GM19328 (cell line): ENCODE data around the gene ELOVL5.
"Not testable (repeated sequence)": the region's sequence is repeated elsewhere in the genome, so short reads cannot be mapped to it uniquely, and the experiment has no call there.

Experiments used
- ATAC-seq: cut with Tn5 transposase; IDR thresholded peaks from one replicate; pipeline ENCODE4 v1.9.1; 2021; ENCODE audit warnings: mild to moderate bottlenecking, moderate library complexity; ENCODE audit not compliant: unreplicated experiment

ELOVL5 gene

DNA sequence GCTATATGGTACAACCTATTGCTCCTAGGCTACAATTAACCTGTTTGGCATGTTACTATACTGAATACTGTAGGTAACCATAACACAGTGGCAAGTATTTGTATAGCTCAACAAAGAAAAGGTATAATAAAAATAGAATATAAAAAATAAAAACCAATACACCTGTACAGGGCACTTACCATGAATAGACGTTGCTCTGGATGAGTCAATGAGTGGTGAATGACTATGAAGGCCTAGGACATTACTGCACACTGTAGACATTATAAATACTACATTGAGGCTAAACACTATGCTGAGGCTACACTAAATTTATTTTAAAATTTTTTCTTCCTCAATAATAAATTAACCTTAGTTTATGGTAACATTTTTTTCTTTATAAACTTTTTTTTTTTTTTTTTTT, 18.6 kb downstream of the ELOVL5 start:
- no peak for ATAC-seq

DNA sequence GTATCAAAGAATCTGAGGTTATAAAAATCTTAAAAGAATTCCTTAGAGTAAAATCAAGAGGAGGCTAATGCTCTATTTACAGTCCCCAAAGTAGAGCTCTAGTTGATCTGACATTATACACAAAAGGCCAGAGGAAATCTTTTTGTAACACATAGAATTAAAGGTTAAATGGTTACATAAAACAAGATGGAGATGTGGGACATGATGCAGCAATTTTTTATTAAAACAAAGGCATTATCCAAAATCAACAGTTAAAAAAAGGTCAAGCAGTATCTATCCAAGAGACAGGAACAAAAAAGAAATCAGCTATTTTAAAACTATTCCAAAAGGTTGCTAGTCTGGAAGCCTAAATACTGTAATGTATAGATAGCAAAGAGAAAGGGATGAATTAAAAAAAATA, 20.4 kb downstream of the ELOVL5 start:
- no peak for ATAC-seq

DNA sequence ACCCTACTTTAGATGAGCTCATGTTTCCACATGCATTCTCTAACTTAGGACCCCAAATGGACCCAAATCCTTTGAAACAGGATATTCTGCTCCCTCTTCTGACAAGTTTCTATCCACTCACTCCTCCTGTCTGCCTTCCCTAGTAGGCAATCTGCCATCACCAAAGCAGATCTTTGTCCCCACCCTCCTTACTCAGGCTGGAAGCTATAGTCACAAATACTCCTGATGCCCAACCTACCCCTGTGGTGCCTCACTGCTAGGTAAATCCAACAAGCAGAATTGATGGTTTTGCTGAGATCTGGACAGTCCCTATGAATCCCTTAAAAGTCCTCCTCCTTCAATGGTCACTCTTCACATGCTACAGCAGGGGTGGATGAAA, 21.7 kb downstream of the ELOVL5 start:
- ATAC-seq = no peak

DNA sequence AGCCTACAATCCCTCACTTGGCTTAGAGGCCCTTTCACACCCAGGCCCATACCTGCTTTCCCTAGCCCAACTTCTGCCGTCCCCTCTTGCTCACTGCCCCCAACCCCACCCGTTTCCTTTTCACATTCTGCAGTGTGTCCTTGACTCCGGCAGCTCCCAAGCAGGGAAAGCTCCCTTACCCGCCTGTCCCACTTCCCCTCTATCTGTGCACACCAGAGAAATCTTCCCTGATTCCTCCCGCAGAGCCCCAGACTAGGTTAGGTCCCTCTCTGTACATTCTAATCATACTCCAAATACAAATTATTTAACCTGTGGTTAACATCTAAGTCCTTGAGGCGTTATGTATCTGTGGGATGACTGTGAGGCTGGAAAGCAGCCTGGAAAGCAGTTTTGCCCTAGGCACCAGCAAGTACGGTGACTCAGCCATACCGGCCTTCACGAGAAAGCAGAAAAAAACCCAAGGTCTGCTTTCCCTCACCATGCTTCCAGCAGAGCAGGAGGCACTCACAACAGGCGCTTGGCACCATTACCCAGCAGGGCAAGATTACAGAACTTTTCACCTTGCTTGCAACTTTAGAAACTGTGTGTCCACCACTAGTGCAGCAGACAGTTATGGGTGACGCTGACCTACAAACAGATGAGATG, 22.3 kb downstream of the ELOVL5 start:
- no peak for ATAC-seq

DNA sequence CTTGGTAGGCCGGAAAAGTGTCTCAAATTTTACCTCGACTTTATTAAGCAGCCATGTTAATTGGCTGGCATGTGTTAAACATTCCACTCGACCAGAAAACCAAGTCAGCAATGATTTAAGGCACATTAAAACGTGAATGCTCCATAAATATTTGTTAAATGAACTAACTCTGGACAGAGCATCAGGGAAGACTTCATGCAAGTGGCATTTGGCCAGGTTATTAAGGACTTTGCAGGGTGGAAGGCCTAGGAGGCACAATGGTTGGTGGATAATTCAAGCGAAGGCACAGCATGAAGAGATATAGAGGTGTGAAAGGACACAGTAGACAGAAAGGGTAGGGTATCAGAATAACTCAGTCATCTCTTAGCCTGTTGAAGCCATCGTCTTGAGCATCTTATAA, 23.0 kb downstream of the ELOVL5 start:
- no peak for ATAC-seq

DNA sequence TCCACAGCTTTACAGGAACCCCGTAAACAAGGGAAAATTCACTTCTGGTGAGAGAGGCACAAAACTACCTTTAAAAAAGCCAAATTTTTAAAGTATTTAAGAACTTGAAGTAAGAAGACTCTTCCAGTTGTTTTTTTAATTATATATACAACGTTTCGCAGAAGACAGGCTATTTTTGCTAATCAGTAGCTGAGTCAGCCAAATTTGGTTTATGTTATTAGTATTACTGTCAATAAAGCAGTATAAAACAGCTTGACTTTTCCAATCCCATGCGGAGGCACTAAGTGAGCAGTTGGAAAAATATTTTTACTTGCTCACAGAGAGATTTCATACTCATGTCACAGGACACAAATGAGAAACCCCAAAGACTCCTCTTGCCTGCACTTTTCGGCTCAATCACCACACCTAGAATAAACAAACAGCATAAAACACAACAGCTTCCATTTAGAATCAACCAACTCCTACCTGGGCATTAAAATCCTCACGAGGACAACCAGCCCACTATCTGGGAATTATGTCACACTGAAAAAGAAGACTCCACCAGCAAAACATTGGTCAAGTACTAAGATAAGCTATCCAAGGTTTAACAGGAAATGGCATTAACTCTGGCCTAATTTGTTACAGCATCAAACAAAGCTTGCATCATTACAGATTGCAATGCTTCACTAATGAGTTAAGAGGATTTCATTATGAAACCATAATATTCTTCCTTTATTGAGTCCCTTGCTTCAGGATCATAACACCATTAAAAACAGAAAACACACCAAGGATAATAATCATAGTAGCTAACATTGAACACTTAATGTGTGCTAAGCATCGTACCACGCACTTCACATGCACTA, 26.3 kb downstream of the ELOVL5 start:
- no peak for ATAC-seq

DNA sequence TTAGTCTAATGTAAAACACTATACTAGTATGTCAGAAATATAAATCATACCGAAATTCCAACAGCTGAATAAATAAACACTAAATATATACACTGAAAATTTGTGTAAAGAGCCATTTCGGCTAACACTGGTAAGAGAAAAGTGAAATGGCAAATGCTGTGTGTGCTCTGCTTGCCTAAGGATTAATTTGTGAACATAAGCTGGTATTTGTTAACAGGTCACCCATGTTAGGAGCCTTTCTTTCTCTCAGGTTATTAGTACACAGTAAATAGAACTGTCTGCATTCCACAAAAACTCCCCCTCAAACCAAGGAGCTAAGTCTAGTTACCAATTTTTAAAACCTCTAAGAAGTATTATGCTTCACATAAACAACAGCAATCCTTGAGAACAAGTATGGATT, 27.0 kb downstream of the ELOVL5 start:
- no peak for ATAC-seq

DNA sequence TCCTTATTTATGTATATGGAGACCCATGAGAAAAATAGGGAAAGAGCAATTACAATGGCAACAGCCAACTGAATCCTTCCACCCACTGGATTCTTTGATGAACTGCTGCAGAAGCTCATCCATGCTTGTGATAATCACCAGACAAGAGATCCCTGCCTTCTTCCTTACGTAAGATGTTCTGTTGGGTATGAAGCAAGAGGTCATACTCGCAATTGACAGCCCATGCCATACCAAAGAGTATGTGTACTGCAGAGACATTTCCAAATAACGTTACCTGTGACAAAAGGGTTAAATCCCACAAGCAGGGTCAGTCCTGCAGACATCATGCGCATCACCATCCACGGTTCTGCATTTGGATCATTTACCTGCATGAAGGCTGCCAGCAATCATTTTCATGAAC, 27.8 kb downstream of the ELOVL5 start:
- ATAC-seq = no peak

DNA sequence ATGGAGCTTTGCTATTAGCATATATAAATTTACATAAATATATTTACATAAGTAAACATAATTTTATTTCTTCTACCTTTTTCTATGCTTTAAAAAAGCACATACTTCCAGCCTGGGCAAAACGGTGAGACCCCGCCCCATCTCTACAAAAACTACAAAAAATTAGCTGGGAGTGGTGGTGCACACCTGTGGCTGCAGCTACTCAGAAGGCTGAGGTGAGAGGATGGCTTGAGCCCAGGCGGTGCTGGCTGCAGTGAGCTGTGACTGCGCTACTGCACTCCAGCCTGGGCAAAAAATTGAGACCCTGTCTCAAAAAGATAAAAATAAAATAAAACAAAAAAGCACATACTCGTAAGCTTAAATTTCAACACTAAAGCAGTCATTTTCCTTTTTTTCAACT, 30.3 kb downstream of the ELOVL5 start:
- ATAC-seq = no peak

DNA sequence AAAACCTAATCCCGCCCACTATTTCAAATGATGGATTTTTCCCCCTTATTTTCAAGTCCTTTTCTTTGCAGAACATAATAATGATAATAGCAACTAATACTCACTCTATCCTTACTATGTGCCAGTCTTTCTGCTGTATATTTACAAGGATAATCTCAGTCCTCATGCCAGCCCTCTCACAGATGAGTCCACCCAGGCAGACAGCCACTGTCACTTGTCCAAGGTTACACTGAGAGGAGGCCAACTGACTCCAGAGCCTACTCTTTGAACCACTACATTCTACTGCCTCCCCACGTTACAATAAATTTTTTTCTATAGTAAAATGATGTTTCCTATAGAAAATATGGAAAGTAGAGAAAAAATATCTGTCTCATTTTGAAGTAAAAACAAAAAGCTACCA, 30.9 kb downstream of the ELOVL5 start:
- no peak for ATAC-seq

DNA sequence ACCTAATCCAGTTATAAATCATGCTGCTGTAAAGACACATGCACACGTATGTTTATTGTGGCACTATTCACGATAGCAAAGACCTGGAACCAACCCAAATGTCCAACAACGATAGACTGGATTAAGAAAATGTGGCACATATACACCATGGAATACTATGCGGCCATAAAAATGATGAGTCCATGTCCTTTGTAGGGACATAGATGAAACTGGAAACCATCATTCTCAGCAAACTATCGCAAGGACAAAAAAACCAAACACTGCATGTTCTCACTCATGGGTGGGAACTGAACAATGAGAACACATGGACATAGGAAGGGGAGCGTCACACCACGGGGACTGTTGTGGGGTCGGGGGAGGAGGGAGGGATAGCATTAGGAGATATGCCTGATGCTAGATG, 31.5 kb downstream of the ELOVL5 start:
- not testable (repeated sequence) for ATAC-seq

DNA sequence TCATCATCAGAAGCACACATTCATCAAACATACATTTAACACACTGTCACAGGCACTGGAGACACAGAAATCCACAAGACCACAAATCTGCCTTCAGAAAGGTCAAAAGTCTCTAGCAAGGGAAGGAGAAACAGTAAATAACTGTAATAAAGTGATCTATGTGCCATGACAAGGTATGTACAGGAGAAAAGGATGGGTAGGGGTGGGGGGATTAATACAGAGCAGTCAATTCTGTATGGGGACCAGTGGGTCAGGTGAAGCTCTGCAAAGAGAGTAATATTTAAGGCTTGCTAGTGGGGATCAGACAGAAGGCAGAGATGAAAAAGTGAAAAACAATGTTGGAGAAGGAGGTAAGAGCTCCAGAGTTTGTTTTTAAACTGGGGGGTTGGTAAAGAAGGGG, 32.6 kb downstream of the ELOVL5 start:
- ATAC-seq = no peak

DNA sequence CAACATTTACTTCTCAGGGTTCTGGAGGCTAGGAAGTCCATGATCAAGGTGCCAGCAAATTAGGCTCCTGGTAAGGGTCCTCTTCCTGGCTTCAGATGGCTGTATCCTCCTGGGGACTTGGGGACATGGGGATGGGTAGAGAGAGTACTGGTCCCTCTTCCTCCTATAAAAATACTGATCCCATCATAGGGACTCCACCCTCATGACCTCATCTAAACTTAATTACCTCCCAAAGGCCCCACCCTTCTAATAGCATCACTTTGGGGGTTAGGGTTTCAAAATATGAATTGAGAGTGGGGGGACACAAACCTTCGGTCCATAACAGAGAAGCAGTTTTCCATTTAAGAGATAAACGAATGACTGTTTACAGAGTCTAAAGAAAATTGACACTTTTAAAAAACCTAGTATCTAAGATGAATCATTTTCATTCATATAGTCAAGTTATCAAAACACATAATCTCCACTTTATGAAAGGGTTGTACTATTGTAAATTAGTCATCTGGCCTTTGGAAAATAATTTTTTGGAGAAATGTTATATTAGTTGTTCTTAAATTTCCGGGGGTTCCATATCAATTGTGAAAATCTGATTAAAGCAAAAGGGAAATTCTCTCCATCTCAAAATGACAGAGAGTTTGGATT, 33.5 kb downstream of the ELOVL5 start:
- no peak for ATAC-seq

DNA sequence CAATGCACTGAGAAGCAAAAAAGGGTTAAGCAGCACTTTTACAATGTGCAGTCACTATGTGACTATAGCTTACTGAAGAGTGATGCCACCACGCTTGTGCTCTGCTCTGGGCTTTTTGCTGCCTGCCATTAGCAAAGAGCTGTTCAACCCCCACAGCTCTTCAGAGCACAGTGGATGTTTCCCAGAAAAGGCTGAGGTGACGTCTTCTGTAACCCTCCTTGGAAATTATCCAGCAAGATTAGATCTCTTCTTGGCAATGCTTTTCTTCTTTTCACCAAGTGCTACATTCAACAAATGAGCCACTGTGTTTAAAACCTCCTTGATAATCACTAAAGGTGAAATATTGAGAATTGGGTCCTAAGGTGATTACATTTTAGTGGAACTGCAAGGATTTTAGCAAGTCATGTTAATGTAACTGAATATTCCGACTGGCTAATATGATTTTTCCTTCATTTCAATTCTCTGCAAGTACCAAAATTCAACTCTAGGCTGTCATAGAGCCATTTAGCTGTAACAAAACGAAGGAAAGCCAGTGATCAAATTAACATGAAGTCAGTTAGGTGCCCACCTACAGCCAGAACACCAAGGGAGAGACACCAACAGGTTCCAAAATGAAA, 34.9 kb downstream of the ELOVL5 start:
- ATAC-seq = no peak

DNA sequence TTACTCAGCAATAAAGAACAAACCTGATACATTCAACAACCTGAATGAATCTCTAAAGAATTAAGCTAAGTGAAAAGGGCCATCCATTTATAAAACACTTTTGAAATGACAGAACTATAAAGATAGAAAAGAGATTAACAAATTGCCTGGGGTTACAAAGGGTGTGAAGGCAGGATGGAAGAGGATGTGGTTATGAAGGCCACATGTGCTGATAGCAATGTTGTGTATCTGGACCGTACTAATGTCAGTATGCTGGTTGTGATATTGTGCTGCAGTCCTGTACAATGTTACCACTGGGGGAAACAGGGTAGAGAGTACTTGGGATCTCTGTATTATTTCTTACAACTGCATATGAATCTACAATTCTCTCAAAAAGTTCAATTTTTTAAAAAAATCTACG, 36.4 kb downstream of the ELOVL5 start:
- ATAC-seq = no peak

DNA sequence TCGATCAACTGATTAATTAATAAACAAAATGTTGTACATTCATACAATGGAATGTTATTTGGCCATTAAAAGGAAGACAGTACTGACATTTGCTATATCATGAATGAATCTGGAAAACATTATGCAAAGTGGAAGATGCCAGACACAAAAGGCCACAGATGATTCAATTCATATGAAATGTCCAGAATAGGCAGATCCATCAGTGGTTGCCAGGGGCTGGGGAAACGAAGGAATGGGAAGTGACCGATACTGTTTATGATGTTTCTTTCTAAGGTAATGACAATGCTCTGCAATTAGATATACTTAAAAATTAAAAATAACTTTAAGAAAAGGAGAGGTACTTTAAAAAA, 37.2 kb downstream of the ELOVL5 start:
- no peak for ATAC-seq

DNA sequence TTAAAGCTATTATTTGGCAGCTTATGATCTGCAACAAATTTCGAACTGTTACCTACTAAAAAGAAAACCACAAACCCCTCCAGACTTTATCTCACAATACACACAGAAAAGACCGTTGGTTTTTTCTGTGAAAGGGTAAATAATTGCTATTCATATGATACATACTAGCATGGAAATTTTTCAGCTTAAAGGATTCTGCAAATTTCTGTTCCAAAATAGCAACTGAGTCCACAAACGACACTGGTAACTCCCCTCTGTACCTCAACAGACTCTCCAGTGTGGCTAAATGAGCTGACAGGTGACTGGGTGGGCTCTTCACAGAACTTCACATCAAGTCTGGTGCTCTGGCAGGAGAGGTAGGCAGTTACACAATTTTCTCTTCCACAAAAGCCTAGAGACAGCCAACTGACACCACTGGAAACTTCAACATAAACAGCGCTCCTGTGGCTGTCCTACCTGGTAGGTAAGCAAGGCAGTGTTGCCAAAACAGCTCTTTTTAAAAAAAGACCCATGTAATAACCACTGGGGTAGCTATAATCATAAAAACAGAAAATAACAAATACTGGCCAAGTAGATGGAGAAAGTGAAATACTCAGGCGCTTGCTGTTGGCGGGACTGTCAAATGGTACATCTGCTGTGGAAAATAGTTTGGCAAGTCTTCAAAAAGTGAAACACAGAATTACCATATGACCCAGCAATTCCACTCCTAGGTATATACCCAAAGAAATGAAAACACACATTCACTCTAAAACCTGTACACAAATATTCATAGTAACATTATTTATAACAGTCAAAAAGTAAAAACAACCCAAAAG, 37.8 kb downstream of the ELOVL5 start:
- no peak for ATAC-seq

DNA sequence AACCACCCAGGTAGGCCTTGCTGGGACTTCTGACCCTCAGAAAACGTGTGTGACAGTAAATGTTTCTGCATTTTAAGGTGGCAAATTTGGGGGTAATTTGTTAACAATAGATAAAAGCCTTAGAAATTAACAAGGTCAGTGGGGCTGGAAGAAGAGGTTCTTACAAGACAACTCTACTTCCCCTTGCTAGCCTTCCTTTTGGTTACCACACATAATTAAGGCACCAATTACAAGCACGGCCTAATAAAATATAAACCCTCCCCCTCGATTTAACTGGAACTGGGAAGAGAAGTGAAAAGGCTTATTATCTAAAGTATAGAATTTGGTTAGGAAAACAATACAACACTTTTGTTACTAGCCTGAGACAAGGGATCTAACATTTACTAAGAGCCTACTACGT, 38.8 kb downstream of the ELOVL5 start:
- ATAC-seq = no peak

DNA sequence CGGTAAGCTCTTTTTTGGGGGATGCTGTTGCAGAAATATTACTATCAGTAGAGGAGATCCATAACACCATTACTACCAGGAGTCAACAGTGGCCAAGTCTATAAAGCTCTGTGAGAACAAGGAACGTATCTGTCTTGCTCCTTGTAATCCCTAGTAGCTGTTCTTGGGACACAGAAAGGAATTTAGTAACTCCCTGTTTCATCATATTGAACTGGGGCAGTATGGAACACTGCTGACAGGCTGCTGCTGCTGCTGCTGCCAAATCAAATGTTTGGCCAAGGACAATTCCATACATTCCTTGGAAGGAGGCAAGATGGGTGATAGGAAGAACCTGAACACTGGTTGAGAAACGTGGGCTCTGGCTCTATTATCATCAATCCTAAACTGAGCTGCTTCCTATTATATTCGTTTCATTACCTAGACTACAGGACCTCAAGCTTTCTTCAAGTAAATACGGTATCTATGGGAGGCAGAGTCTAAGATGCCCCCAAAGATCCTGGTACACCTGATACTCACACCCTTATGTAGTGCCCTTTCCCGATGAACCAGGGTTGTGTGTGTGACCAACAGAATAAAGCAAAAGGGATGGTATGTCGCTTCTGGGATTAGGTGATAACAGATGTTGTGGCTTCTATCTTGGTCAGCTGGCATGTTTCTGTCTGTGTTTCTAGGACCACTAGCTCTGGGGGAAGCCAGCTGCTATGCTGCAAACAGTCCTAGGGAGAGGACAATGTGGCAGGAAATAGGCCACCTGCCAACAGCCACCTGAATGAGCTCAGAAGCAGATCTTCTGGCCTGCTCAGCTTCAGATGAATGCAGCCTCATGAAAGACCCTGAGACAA, 39.5 kb downstream of the ELOVL5 start:
- peak; percentile 69 for ATAC-seq

DNA sequence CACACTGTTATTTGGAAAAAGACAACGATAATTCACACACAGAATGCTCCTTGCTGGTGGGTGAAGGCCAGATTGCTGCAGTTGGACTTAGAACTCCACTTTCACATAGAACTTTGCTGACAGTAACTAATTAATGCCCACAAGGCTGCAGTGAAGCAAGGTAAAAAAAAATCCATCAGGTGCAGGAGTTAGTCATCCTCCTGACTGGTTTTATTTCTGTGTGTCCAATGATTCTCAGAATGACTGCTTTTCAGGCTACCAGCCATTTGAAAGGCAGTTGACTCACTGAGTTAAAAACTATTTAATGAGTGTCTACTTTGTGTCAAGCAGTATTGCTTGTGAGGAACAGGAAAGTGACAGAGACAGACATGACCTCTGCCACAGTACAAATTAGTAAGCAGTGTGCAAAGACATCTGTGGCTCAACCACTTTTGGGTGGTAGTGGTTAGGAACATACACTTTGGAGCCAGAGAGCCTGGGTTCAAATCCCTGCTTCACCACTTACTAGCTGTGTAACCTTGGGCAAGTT, 41.9 kb downstream of the ELOVL5 start:
- no peak for ATAC-seq
